KBM-7 (cell line): ENCODE data around the gene SORCS2.

Experiments
- DNase-seq: peaks from one replicate; pipeline ENCODE4 v3.0.0-alpha.2; 2015
- in situ Hi-C: fragments of 300-500 bp; cut with MboI; formaldehyde crosslinking; loops from 2 replicates; pipeline ENCODE4 v1.14.3; 2020; ENCODE audit warnings: low sequenced_read_pairs, low pct_unique_long_range_greater_than_20kb, mixed read lengths

The SORCS2 gene

GRCh38 chr4:7422151-7422897, 230.0 kb downstream of the SORCS2 start:
- in situ Hi-C loops: no loop called here
- no peak for DNase-seq

DNA sequence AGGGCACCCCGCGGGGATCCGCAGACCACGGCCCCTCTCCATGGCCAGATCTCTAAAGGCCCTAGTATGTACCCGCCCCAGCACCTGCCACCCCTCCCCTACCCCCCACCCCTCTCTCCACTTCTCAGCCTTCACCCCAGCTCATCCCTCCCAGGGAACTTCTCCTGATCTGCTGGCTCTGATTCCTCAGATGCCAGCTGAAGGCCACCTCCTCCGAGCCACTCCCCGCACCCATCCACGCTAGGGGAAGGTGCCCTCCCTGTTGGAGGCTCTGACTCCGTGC, 230.5 kb downstream of the SORCS2 start:
- in situ Hi-C loops: no loop called here

GRCh38 chr4:7423391-7423790, 231.1 kb downstream of the SORCS2 start:
- in situ Hi-C loops: no loop called here

More for the DNA sequence above, 230.5 kb downstream of the SORCS2 start:
- no peak for DNase-seq

DNA sequence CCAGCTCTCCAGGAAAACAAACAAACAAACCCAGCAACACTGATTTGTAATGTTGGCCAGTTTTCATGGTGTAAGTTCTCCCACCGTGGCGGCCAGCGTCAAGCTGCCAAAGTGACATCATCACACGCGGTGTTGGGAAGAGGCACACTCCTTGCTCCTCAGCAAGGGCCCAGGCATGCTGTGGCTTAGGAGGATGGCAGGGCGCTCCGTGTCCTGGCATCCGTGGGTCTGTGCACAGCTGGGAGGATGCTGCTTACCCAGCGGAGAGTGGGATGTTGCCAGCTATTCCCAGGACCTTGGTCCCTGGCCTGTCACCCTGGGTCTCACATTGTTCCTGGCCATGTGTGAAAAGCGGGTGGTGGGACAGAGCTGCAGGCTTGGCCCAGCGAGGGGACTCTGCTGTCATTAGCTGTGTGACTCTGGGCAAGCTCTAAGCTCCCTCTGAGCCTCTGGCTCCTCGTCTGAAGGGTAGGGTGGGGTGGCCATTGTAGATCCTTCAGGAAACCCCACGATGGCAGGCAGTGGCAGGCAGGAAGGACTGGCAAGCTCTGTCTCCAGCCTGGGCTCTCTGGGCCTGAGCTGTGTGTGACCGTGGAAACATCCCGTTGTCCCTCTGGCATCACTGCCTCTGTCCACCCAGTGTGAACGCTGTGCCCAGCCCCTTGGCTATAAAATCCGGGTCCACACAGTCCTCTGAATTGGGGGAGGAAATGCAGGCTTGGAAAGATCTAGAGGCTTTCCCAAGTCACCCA, 231.6 kb downstream of the SORCS2 start:
- in situ Hi-C loops: no loop called here
- DNase-seq: no peak

More at GRCh38 chr4:7423391-7423790, 231.1 kb downstream of the SORCS2 start:
- DNase-seq: no peak

DNA sequence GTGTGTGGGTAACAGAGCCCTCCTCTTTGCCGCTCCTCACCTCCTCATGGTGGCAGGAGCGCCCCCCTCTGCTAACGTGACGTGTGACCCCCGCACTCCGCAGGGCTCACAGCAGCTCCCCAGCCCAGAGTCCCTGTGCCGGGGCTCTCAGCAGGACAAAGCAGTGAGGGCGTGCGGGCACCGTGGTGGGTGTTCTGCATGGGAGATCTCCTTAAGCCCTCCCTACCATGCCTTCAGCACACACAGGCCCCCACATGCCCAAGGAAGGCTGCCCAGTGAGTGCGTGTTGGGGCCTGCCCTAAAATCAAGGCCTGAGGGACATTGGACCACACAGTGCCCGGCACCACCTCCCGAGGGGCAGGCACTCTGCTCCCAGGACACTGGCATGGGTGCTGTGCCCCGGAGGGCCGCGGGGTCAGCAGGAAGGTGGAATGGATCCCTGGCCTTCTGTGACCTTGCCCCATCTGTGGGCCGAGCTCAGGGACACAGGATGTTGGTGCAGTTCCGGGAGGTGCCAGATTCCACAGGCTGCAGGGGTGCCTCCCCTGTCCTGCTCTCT, 232.3 kb downstream of the SORCS2 start:
- in situ Hi-C loops: no loop called here
- no peak for DNase-seq

GRCh38 chr4:7425124-7425523, 232.8 kb downstream of the SORCS2 start:
- in situ Hi-C loops: no loop called here
- DNase-seq: no peak

DNA sequence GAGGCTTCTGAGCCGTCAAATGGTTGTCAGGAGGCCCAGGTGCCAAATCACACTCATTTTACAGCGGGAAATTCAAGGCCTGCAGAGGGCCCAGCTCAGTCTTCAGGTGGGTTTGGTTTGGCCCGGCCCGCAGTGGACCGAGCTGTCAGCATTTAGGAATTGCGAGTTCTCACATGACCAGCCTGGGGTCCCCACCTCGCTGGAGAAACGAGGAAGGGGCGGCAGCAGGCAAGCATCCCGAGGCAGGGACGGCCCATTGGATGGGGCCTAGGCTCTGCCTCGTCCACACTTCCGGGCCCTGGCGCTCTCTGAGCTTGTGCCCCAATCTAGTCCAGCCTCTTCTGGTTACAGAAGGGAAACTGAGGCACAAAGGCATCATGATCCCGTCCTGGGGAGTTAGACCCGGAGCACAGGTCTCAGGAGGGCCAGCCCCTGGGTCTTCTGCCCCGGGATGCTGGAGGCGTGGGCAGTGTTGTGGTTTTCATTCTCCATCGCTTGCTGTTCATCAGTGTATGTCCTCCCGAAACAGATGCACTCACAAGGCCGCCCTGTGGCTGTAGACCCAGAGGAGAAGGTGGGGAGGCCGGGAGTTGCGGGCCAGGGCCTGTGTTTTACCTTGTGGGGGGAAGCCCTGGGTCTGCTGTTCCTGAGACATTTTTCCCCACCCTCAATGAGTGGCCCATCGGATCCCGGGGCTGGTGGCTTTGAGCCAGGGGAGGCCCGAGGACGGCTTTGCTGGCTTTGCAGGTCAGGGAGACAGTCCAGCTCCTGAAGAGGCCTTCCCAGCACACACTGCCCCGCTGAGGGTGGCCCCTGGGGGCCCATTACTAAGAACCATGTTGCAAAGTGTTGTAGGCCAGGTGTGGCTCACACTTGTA, 233.5 kb downstream of the SORCS2 start:
- no peak for DNase-seq
- in situ Hi-C loops: no loop called here

DNA sequence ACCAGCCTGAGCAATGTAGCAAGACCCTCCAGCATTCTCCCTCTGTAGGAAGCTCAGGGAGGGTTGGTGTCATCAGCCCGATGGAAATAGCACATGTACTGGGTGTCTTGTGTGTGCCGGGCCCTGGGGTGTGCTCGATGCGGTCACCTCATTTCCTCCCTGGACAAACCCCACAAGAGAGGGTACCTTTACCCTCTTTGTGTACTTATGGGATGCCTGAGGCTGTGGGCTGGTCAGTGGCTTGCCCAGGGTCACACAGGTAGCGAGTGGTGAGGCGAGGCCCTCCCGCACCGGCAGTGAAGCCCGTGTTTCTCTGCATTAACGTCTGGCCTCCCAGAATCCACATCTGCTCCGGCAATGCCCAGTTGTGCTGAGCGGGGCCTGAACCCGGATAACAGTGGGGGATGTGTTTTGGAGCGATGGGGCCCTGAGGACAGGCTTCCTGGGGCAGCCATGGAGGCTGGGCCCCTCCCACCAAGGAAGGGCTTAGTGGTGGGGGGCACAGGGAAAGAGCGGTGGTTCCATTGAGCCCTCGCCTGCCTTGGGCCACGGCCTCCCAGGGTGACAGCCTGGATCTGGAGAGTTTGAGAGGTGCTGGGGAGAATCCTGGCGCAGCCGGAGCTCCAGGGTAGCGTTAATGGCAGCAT, 234.3 kb downstream of the SORCS2 start:
- DNase-seq: no peak
- in situ Hi-C loops: no loop called here

DNA sequence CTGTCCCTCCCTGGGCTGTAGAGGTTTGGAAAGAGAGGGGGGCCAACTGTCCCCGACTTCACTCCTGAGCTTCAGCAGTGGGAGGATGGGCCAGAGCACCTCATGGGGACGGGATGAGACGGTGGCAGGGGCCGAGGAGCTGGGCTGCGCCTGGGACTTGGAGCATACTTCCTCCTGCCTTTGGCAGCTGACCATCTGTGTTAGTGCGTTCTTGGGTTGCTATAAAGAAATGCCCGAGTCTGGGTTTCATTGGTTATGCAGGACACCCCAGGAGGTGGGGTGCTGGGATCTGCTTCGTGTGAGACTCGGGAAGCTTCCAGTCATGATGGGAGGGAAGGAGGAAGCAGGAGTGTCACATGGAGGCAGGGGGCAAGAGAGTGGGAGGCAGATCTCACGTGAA, 235.0 kb downstream of the SORCS2 start:
- DNase-seq: no peak
- in situ Hi-C loops: no loop called here

GRCh38 chr4:7427831-7428260, 235.5 kb downstream of the SORCS2 start:
- in situ Hi-C loops: no loop called here
- no peak for DNase-seq

DNA sequence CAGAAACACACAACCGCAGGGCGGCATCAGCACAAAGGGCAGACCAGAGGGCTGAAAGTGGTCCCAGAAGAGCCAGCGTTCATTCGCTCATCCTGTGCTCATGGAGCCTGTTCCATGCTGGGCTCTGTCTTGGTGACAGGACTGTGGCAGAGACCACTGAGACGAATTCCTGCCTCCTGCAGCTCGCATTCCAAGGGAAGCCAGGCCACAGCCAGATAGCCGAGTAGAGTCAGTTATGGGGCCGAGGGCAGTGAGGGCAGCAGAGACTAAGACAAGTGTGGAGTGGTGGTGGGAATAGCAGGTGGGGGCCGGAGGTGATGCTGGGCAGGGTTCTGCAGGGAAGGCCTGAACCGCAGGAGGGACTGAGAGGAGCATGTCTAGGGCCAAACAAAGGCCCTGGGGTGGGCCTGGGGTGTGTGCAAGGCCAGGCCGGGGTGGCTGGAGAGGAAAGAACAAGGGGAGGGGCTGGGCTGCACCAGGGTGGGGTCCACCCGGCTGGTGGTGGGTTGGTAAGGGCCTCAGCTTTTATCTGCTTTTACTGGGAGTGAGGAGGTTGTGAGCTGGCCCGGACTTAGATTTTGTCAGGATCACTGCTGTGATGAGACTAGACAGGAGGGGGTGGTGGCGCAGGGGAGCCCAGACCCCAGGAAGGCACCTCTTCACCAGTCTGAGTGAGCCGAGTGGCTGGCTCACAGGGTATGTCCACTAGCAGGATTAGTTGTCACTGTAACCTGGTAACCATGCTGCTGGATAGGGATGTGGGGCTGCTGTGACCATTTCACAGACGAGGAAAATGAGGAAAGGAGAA, 236.1 kb downstream of the SORCS2 start:
- DNase-seq: no peak
- in situ Hi-C loops: no loop called here

GRCh38 chr4:7429069-7429416, 236.7 kb downstream of the SORCS2 start:
- in situ Hi-C loops: no loop called here
- no peak for DNase-seq

DNA sequence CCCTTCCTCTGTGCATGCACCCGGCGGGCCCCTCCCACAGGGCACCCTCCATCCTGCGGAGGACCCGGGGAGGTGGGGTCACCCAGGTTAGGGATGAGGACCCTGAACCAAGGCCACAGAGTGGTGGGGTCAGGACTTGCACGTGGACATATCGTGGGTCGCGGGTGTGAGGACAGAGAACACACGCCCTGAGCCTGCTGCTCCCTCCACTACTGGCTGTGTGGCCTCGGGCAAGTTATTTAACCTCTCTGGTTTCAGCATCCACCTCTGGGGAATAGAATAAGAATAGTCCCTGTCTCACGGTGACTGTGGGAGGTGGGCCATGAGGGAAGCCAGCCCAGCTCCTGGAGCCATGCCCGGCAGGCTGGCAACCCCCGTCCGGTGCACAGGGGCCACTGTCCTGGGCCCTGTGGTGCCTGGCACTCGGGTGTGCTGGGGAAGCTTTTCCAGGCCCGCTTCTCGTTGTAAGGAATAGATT, 237.3 kb downstream of the SORCS2 start:
- in situ Hi-C loops: no loop called here
- no peak for DNase-seq

- in situ Hi-C loops: no loop called here
- no peak for DNase-seq
Measured at GRCh38 chr4:7430368-7430964, 238.1 kb downstream of the SORCS2 start.

- in situ Hi-C loops: no loop called here
- DNase-seq: no peak
Measured at GRCh38 chr4:7430965-7431695, 238.8 kb downstream of the SORCS2 start.

GRCh38 chr4:7431696-7432530, 239.6 kb downstream of the SORCS2 start:
- DNase-seq: no peak
- in situ Hi-C loops: no loop called here
